Activated CD8-positive, alpha-beta T cell treated with anti-CD3 and anti-CD28 coated beads for 36 hours (primary cell): ENCODE data around the gene C1RL. TPM values are rescaled to one million over a fixed set of nuclear protein-coding genes. Genes with fewer than 3 reads are reported as not detected.
A peak's percentile ranks its signal among the peaks of the same experiment; 100 is the strongest.

Experiments used
- ATAC-seq: fragments of 200-7000 bp; cut with Tn5 transposase; one replicate; pipeline ENCODE4 v1.10.0; 2021; ENCODE audit warnings: mild to moderate bottlenecking, moderate library complexity
- CTCF ChIA-PET: fragments of 350-600 bp; sonication (Branson Sonifier 250); formaldehyde crosslinking; loops from one replicate; lab custom pipeline; 2021; ENCODE audit warnings: antibody characterized with exemption; lab: Charles Lee
- POLR2A ChIA-PET: fragments of 350-600 bp; sonication (Branson Sonifier 250); formaldehyde crosslinking; loops from one replicate; lab custom pipeline; 2021; ENCODE audit warnings: antibody characterized with exemption; lab: Charles Lee
- DNase-seq: peaks from one replicate; pipeline ENCODE4 v3.0.0-alpha.2; 2020
- H3K27ac Mint-ChIP-seq: one replicate; pipeline ENCODE4 v1.8.0; 2021; ENCODE audit warnings: mild to moderate bottlenecking, mixed read lengths
- H3K27me3 Mint-ChIP-seq: one replicate; pipeline ENCODE4 v1.8.0; 2021; ENCODE audit warnings: mixed read lengths
- H3K36me3 Mint-ChIP-seq: one replicate; pipeline ENCODE4 v1.8.0; 2021; ENCODE audit warnings: low read depth, mixed read lengths
- H3K4me1 Mint-ChIP-seq: one replicate; pipeline ENCODE4 v1.8.0; 2021; ENCODE audit warnings: low read depth, mixed read lengths
- H3K4me3 Mint-ChIP-seq: one replicate; pipeline ENCODE4 v1.8.0; 2021; ENCODE audit warnings: mild to moderate bottlenecking, moderate library complexity, mixed read lengths
- H3K9me3 Mint-ChIP-seq: one replicate; pipeline ENCODE4 v1.8.0; 2021; ENCODE audit warnings: mixed read lengths
- CTCF ChIP-seq: fragments of 200-600 bp; IDR thresholded peaks from one replicate; pipeline ENCODE4 v1.8.0; 2022; ENCODE audit warnings: antibody characterized with exemption, mild to moderate bottlenecking
- intact Hi-C: fragments of 100-400 bp; cut with micrococcal nuclease; formaldehyde crosslinking; loops from one replicate; pipeline ENCODE4 v1.10.0; 2022
- total RNA-seq, 2 experiments: library from RNA; stranded (reverse); gene quantifications; one replicate each; pipeline ENCODE4 v1.2.3, GENCODE V29; 2021

The C1RL gene
- total RNA-seq, 2 experiments from 2014 or later, result 10.5 to 11.8 TPM

GRCh38 chr12:7114008-7114407 lies 5.0 kb upstream of the C1RL start:
- no peak for TF ChIP-seq CTCF
- Mint-ChIP-seq H3K4me1 (peaks cover 14% of the 10 kb centered on the region), H3K27ac (no peak overlapping the region), H3K36me3 (peaks cover 20% of the 10 kb centered on the region), H3K4me3 (no peak overlapping the region), H3K27me3 (no peaks in the 10 kb centered on the region), H3K9me3 (no peaks in the 10 kb centered on the region)
- ATAC-seq (no peak), DNase-seq (no peak)
- intact Hi-C loops, result no loop called here
- ChIA-PET POLR2A (interaction anchor here (1.3 to 1.5 kb wide), 2 partner anchors 137 to 170 kb away, joined by 3 to 13 read pairs; partner anchors contain the start of genes C12orf57 and RNU7-1), CTCF (interaction anchor here (1.0 to 4.0 kb wide), 20 partner anchors 9 to 169 kb away, joined by 3 to 24 read pairs (median 6); partner anchors contain the start of genes C12orf57, CLSTN3, PEX5 and RNU7-1)

- DNase-seq (peak; percentile 51), ATAC-seq (peak; percentile 35)
- no peak overlapping the region for H3K27ac Mint-ChIP-seq
- ChIA-PET POLR2A (interaction anchor here (1.3 to 1.5 kb wide), 2 partner anchors 136 to 170 kb away, joined by 3 to 13 read pairs; partner anchors contain the start of genes C12orf57 and RNU7-1), CTCF (interaction anchor here (0.6 to 4.0 kb wide), 46 partner anchors 9 to 244 kb away, joined by 3 to 24 read pairs (median 4); partner anchors contain the start of genes C12orf57, CLSTN3, LPCAT3 and PEX5)
- peaks cover 14% of the 10 kb centered on the region for H3K4me1 Mint-ChIP-seq
- intact Hi-C loops, result no loop called here
- H3K36me3 Mint-ChIP-seq, result peaks cover 20% of the 10 kb centered on the region
- no peaks in the 10 kb centered on the region for H3K27me3 Mint-ChIP-seq
- TF ChIP-seq CTCF, result peak; percentile 83
- no peaks in the 10 kb centered on the region for H3K9me3 Mint-ChIP-seq
- H3K4me3 Mint-ChIP-seq, result no peak overlapping the region
Observed at GRCh38 chr12:7113389-7113871, 4.4 kb upstream of the C1RL start.

- no peak for TF ChIP-seq CTCF
- CTCF ChIA-PET, result interaction anchor here (0.8 to 4.0 kb wide), 26 partner anchors 7 to 243 kb away, joined by 3 to 24 read pairs (median 6); partner anchors contain the start of genes C12orf57, PEX5, RNU7-1 and SPSB2
- POLR2A ChIA-PET, result interaction anchor here (1.1 to 1.7 kb wide), 2 partner anchors 144 to 168 kb away, joined by 3 to 9 read pairs; partner anchors contain the start of genes C12orf57 and RNU7-1
Observed at GRCh38 chr12:7112041-7112440, 3.0 kb upstream of the C1RL start.

GRCh38 chr12:7110661-7111060 lies 1.6 kb upstream of the C1RL start:
- TF ChIP-seq CTCF, result no peak
- intact Hi-C loops, result no loop called here
- no peaks in the 10 kb centered on the region for H3K27me3 Mint-ChIP-seq
- no peak for DNase-seq
- no peak overlapping the region for H3K4me3 Mint-ChIP-seq
- no peak for ATAC-seq
- no peak overlapping the region for H3K27ac Mint-ChIP-seq
- POLR2A ChIA-PET, result interaction anchor here (0.9 to 1.7 kb wide), 3 partner anchors 13 to 167 kb away, joined by 3 to 9 read pairs (median 3); partner anchors contain the start of genes C12orf57 and RNU7-1
- H3K9me3 Mint-ChIP-seq, result peaks cover 11% of the 10 kb centered on the region
- CTCF ChIA-PET, result interaction anchor here (0.9 to 4.0 kb wide), 9 partner anchors 9 to 237 kb away, joined by 3 to 21 read pairs (median 5); partner anchors contain the start of genes C12orf57, LPCAT3, RNU7-1 and SPSB2
- peaks cover 30% of the 10 kb centered on the region for H3K4me1 Mint-ChIP-seq
- peaks cover 25% of the 10 kb centered on the region for H3K36me3 Mint-ChIP-seq

More at GRCh38 chr12:7112041-7112440, 3.0 kb upstream of the C1RL start:
- H3K27ac Mint-ChIP-seq, result no peak overlapping the region
- H3K4me3 Mint-ChIP-seq, result no peak overlapping the region
- H3K27me3 Mint-ChIP-seq, result no peaks in the 10 kb centered on the region
- ATAC-seq, result no peak
- intact Hi-C loops, result no loop called here
- no peak for DNase-seq
- peaks cover 15% of the 10 kb centered on the region for H3K36me3 Mint-ChIP-seq
- H3K4me1 Mint-ChIP-seq, result peaks cover 19% of the 10 kb centered on the region
- no peaks in the 10 kb centered on the region for H3K9me3 Mint-ChIP-seq

GRCh38 chr12:7109572-7109920 lies 532 bp upstream of the C1RL start:
- Mint-ChIP-seq H3K27ac (peak overlapping the region; percentile 93), H3K27me3 (no peaks in the 10 kb centered on the region), H3K4me3 (peak overlapping the region; percentile 88), H3K4me1 (peaks cover 36% of the 10 kb centered on the region), H3K36me3 (peaks cover 30% of the 10 kb centered on the region), H3K9me3 (peaks cover 14% of the 10 kb centered on the region)
- no peak for ATAC-seq
- DNase-seq, result no peak
- POLR2A ChIA-PET, result interaction anchor here (0.7 to 3.8 kb wide), 7 partner anchors 12 to 237 kb away, joined by 3 to 36 read pairs (median 3); partner anchors contain the start of genes C12orf57, RNU7-1 and SPSB2
- CTCF ChIA-PET, result interaction anchor here (0.7 to 3.7 kb wide), 18 partner anchors 8 to 357 kb away, joined by 3 to 32 read pairs (median 4); partner anchors contain the start of genes C12orf57, LPCAT3, MLF2 and RNU7-1
- intact Hi-C loops, result loop anchor here (10.0 kb wide), 1 partner anchor 165 kb away; the partner anchor contains the start of genes C12orf57 and RNU7-1
- TF ChIP-seq CTCF, result no peak
